Neutrophil (primary cell): Measurements from ENCODE around the gene RFXAP.
"Not testable (repeated sequence)": the region's sequence is repeated elsewhere in the genome, so short reads cannot be mapped to it uniquely, and the experiment has no call there.

ENCODE experiments used
- H3K27ac ChIP-seq: fragments of 200-600 bp; sonication (generic); 2 replicates; pipeline ENCODE4 v1.5.1; 2016; ENCODE audit warnings: mild to moderate bottlenecking, moderate library complexity
- H3K27me3 ChIP-seq: fragments of 200-600 bp; sonication (generic); 2 replicates; pipeline ENCODE4 v1.6.0; 2016; ENCODE audit warnings: mild to moderate bottlenecking
- H3K36me3 ChIP-seq: fragments of 200-600 bp; sonication (generic); 2 replicates; pipeline ENCODE4 v1.5.1; 2017
- H3K4me1 ChIP-seq, 2 experiments: fragments of 200-600 bp in 1 of 2; sonication (generic) in 1 of 2; 1 replicate in 1 of 2; 2 replicates in 1 of 2; pipeline versions ENCODE4 v1.5.1 to v1.6.1; 2013 to 2016; ENCODE audit warnings: low read depth in 1 of 2, low read length in 1 of 2, mild to moderate bottlenecking in 1 of 2, moderate library complexity in 1 of 2; ENCODE audit not compliant: control insufficient read depth in 1 of 2, insufficient read depth in 1 of 2
- H3K4me3 ChIP-seq, 2 experiments: fragments of 200-600 bp in 1 of 2; sonication (generic) in 1 of 2; 1 replicate in 1 of 2; 2 replicates in 1 of 2; pipeline ENCODE4 v1.5.1; 2013 to 2016; ENCODE audit warnings: low read depth in 1 of 2, low read length in 1 of 2, mild to moderate bottlenecking in 1 of 2, moderate library complexity in 1 of 2
- H3K9me3 ChIP-seq: fragments of 200-600 bp; sonication (generic); 2 replicates; pipeline ENCODE4 v1.5.1; 2016
- TF ChIP-seq, protein P1 (sequence below): fragments of 200-600 bp; sonication (generic); IDR thresholded peaks from 2 replicates; pipeline ENCODE4 v1.5.1; 2016; ENCODE audit warnings: antibody characterized with exemption

The RFXAP gene

DNA sequence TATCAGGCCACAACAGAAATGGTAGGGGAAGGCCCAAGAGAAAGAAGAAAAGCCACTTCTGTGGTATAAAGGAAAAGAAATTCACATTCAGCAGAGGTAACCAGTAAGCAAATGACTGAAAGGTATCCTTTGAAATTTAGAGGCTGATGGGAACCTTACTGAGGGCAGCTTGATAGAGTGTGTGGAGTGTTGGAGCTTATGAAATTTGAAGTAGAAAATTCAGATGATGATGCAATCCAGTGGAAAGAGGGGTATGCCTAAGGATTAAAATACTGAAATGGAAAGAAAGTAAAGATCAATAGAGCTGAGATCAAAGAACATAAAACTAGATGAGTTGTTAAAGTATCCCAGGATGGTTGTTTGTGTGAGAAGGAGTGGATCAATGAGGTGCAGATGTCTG is 42.8 kb upstream of the RFXAP start:
- no peaks in the 10 kb centered on the region for H3K4me1 ChIP-seq
- TF ChIP-seq, protein P1, sequence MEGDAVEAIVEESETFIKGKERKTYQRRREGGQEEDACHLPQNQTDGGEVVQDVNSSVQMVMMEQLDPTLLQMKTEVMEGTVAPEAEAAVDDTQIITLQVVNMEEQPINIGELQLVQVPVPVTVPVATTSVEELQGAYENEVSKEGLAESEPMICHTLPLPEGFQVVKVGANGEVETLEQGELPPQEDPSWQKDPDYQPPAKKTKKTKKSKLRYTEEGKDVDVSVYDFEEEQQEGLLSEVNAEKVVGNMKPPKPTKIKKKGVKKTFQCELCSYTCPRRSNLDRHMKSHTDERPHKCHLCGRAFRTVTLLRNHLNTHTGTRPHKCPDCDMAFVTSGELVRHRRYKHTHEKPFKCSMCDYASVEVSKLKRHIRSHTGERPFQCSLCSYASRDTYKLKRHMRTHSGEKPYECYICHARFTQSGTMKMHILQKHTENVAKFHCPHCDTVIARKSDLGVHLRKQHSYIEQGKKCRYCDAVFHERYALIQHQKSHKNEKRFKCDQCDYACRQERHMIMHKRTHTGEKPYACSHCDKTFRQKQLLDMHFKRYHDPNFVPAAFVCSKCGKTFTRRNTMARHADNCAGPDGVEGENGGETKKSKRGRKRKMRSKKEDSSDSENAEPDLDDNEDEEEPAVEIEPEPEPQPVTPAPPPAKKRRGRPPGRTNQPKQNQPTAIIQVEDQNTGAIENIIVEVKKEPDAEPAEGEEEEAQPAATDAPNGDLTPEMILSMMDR, result no peak

DNA sequence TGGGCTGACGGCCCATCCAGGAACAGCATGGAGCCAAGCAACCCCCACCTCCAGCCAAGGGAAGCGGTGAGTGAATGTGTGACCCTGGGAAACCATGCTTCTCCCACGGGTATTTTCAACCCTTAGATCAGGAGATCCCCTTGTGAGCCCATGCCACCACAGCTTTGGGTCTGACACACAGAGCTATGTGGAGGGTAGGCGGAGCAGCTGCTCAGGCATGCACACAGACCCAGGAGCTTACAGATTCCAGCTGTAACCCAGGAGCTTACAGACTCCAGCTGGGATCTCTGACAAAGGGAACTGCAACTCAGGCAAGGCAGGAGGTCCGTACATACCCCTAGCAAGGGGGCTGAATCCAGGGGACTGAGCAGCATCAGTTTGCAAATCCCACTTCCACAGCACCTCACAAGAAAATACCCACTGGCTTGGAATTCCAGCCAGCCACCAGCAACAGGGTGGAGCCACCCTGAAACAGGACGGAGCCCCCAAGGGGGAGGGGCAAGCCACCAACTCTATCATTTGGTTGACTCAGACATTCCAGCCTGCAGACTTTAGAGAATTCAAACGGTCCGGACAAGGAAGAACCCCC is 40.8 kb upstream of the RFXAP start:
- TF ChIP-seq, protein P1, result no peak
- no peaks in the 10 kb centered on the region for H3K36me3 ChIP-seq
- no peaks in the 10 kb centered on the region for H3K9me3 ChIP-seq
- H3K4me3 ChIP-seq, result no peak overlapping the region
- H3K4me1 ChIP-seq, result no peaks in the 10 kb centered on the region
- no peak overlapping the region for H3K27ac ChIP-seq
- H3K27me3 ChIP-seq, result no peaks in the 10 kb centered on the region

More for the DNA sequence above, 42.8 kb upstream of the RFXAP start:
- Histone ChIP-seq H3K36me3 (no peaks in the 10 kb centered on the region), H3K9me3 (no peaks in the 10 kb centered on the region), H3K4me3 (no peak overlapping the region), H3K27me3 (no peaks in the 10 kb centered on the region), H3K27ac (no peak overlapping the region)

DNA sequence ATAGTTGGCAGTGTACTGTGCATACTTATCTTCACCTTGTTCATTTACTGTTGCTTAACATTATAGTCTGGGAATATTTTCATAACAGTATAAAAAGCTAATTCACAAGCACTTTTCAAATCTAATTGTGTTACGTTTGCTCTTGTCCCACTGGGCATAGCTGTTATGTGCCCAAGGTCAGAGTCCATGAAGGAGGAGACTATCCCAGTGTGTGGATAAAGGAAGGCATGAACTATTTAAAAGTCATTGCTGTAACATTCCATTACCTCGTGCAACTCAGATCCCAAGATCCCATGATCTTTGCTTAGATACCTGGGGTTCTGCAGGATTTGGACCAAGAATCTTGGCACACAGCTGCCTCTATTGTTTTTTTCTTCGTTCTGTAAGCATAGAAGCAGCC is 35.1 kb upstream of the RFXAP start:
- H3K27me3 ChIP-seq, result no peaks in the 10 kb centered on the region
- H3K4me1 ChIP-seq, result peaks cover 12 to 17% of the 10 kb centered on the region in 2 experiments
- TF ChIP-seq, protein P1, result no peak

DNA sequence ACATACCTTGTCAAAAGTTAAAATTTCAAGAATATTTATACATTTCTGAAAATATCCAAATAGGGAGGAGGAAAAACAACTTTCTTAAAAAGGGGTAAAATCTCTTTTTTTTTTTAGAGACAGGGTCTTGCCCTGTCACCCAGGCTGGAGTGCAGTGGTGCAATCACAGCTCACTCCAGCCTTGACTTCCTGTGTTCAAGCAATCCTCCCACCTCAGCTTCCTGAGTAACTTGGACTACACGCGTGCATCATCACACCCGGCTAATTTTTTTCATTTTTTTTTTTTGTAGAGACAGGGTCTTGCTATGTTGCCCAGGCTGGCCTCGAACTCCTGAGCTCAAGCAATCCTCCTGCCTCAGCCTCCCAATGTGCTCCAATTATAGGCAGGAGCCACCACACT is 32.8 kb upstream of the RFXAP start:
- H3K36me3 ChIP-seq, H3K9me3 ChIP-seq, H3K4me3 ChIP-seq, H3K27me3 ChIP-seq, H3K27ac ChIP-seq: not testable (repeated sequence)
- peaks cover 12 to 17% of the 10 kb centered on the region in 2 experiments for H3K4me1 ChIP-seq

More for the DNA sequence above, 35.1 kb upstream of the RFXAP start:
- H3K27ac ChIP-seq, result no peak overlapping the region
- H3K9me3 ChIP-seq, result no peaks in the 10 kb centered on the region
- no peak overlapping the region for H3K4me3 ChIP-seq
- H3K36me3 ChIP-seq, result no peaks in the 10 kb centered on the region

DNA sequence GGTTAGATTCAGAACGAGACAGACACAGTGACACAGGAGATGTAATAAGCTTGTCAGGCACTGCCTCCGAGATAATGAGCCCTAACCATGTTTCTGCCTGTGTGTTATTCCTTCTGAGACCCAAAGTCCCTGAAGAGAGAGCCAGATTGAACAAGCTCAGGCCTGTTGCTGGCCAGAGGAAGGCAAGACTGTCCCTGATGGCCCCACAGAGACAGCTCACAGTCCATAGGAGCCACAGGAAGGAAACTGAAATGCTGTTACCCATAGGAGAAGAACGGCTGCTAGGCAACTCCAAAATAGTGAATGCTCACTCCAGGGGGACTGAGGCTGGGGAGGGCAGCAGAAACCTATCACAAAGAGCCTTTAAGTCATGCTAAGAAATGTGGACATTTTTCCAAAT is 31.8 kb upstream of the RFXAP start:
- TF ChIP-seq, protein P1, result no peak
- Histone ChIP-seq H3K9me3 (no peaks in the 10 kb centered on the region), H3K27ac (no peak overlapping the region), H3K27me3 (no peaks in the 10 kb centered on the region), H3K4me3 (no peak overlapping the region), H3K4me1 (peaks cover 12 to 17% of the 10 kb centered on the region in 2 experiments), H3K36me3 (no peaks in the 10 kb centered on the region)

DNA sequence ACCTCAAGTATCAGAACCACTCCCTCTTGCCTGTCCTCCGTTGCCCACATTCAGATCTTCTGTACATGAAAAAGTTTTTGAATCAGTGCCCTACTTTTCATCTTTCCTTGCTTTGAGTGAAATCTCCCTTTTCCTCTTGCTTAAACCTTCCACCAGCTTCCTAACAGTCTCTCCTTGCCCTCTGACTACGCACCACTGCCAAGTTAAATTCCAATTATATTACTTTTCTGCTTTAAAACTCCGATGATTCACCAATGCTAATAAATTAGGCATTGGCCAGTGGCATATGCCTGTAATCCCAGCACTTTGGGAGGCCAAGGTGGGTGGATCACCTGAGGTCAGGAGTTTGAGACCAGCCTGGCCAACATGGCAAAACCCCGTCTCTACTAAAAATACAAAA is 30.7 kb upstream of the RFXAP start:
- TF ChIP-seq, protein P1, result no peak
- Histone ChIP-seq H3K36me3 (no peaks in the 10 kb centered on the region), H3K4me1 (peaks cover 12 to 17% of the 10 kb centered on the region in 2 experiments), H3K27ac (no peak overlapping the region), H3K9me3 (no peaks in the 10 kb centered on the region), H3K4me3 (no peak overlapping the region), H3K27me3 (no peaks in the 10 kb centered on the region)
